Neural crest cell (in vitro differentiated cells): Measurements from ENCODE around the gene MAP7D3. TPM values are rescaled to one million over a fixed set of nuclear protein-coding genes. Genes with fewer than 3 reads are reported as not detected.

Experiments
- DNase-seq: peaks from one replicate; pipeline ENCODE4 v3.0.0; 2021; ENCODE audit warnings: low read depth, mixed read lengths, low spot score
- H3K27ac Mint-ChIP-seq: one replicate; pipeline ENCODE4 v1.8.0; 2021; ENCODE audit warnings: mild to moderate bottlenecking, mixed read lengths; ENCODE audit not compliant: unreplicated experiment
- H3K27me3 Mint-ChIP-seq: 2 replicates; pipeline ENCODE4 v1.8.0; 2021; ENCODE audit warnings: low read depth, mild to moderate bottlenecking, mixed read lengths
- H3K36me3 Mint-ChIP-seq: 2 replicates; pipeline ENCODE4 v1.8.0; 2021; ENCODE audit warnings: low read depth, mild to moderate bottlenecking, mixed read lengths
- H3K4me1 Mint-ChIP-seq: 2 replicates; pipeline ENCODE4 v1.8.0; 2021; ENCODE audit warnings: mixed read lengths
- H3K4me3 Mint-ChIP-seq: one replicate; pipeline ENCODE4 v1.8.0; 2021; ENCODE audit warnings: mild to moderate bottlenecking, mixed read lengths
- H3K9me3 Mint-ChIP-seq: 2 replicates; pipeline ENCODE4 v1.8.0; 2021; ENCODE audit warnings: mixed read lengths
- total RNA-seq: library from RNA; stranded (reverse); gene quantifications from 2 replicates; pipeline ENCODE4 v1.2.1, GENCODE V29; 2021
- TF ChIP-seq, protein P1 (sequence below): fragments of 200-600 bp; sonication (generic); conservative IDR thresholded peaks from 2 replicates; pipeline ENCODE4 v1.5.0; 2021; ENCODE audit warnings: antibody characterized with exemption, mild to moderate bottlenecking

MAP7D3 gene
- total RNA-seq, 1 donor from 2014 or later: 12.8 TPM

GRCh38 chrX:136275553-136275952 is 24.4 kb upstream of the MAP7D3 start:
- no peaks in the 10 kb centered on the region for H3K27me3 Mint-ChIP-seq

DNA sequence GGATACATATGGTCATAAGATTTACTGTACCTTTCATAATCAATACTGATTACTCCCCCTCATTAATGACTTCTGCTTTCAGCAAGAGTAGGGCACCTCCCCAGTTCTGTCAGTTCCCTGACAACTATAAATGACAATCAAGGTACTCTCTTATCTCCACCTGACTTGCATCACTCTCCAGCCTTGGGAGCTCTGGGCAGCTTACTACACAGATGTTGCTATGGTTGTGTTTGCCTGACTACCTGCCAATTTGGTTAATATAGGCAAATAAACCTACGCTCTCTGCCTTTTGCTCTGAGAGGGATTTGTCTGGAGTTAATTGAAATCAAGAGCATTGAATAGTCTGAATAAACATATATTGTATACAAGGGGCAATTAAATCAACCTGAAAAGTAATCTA is 22.8 kb upstream of the MAP7D3 start:
- TF ChIP-seq, protein P1, sequence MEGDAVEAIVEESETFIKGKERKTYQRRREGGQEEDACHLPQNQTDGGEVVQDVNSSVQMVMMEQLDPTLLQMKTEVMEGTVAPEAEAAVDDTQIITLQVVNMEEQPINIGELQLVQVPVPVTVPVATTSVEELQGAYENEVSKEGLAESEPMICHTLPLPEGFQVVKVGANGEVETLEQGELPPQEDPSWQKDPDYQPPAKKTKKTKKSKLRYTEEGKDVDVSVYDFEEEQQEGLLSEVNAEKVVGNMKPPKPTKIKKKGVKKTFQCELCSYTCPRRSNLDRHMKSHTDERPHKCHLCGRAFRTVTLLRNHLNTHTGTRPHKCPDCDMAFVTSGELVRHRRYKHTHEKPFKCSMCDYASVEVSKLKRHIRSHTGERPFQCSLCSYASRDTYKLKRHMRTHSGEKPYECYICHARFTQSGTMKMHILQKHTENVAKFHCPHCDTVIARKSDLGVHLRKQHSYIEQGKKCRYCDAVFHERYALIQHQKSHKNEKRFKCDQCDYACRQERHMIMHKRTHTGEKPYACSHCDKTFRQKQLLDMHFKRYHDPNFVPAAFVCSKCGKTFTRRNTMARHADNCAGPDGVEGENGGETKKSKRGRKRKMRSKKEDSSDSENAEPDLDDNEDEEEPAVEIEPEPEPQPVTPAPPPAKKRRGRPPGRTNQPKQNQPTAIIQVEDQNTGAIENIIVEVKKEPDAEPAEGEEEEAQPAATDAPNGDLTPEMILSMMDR: no peak
- Mint-ChIP-seq H3K27ac (no peak overlapping the region), H3K9me3 (peaks cover 4% of the 10 kb centered on the region), H3K36me3 (no peaks in the 10 kb centered on the region), H3K4me1 (no peaks in the 10 kb centered on the region), H3K27me3 (no peaks in the 10 kb centered on the region), H3K4me3 (no peak overlapping the region)
- no peak for DNase-seq

More at GRCh38 chrX:136275553-136275952, 24.4 kb upstream of the MAP7D3 start:
- no peak for DNase-seq
- TF ChIP-seq, protein P1: no peak
- Mint-ChIP-seq H3K4me3 (no peak overlapping the region), H3K4me1 (no peaks in the 10 kb centered on the region), H3K9me3 (peaks cover 6% of the 10 kb centered on the region), H3K36me3 (no peaks in the 10 kb centered on the region), H3K27ac (no peak overlapping the region)

DNA sequence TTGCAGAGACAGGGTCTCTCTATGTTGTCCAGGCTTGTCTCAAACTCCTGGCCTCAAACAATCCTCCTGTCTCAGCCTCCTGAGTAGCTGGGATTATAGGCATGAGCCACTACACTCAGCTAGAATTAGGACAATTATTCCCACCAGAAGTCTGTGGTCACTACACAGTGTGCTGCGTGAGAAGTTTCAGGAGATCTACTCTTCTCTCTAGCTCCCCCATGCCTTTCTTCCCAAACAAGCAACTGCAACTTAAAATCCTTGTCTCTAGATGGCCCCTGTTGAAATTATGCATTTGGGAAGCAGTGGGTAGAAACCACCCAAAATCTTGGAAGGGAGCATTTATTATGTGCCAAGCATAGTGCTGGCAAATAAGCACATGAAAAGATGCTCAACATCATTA is 21.1 kb upstream of the MAP7D3 start:
- no peak overlapping the region for H3K27ac Mint-ChIP-seq
- H3K9me3 Mint-ChIP-seq: peaks cover 4% of the 10 kb centered on the region
- H3K4me1 Mint-ChIP-seq: no peaks in the 10 kb centered on the region
- no peak for DNase-seq
- TF ChIP-seq, protein P1: no peak
- H3K36me3 Mint-ChIP-seq: no peaks in the 10 kb centered on the region
- no peak overlapping the region for H3K4me3 Mint-ChIP-seq
- H3K27me3 Mint-ChIP-seq: no peaks in the 10 kb centered on the region

GRCh38 chrX:136271300-136271699 is 20.1 kb upstream of the MAP7D3 start:
- H3K27me3 Mint-ChIP-seq: no peaks in the 10 kb centered on the region
- DNase-seq: no peak
- no peak overlapping the region for H3K4me3 Mint-ChIP-seq
- H3K27ac Mint-ChIP-seq: no peak overlapping the region
- TF ChIP-seq, protein P1: no peak
- no peaks in the 10 kb centered on the region for H3K36me3 Mint-ChIP-seq
- no peaks in the 10 kb centered on the region for H3K4me1 Mint-ChIP-seq
- H3K9me3 Mint-ChIP-seq: no peaks in the 10 kb centered on the region

DNA sequence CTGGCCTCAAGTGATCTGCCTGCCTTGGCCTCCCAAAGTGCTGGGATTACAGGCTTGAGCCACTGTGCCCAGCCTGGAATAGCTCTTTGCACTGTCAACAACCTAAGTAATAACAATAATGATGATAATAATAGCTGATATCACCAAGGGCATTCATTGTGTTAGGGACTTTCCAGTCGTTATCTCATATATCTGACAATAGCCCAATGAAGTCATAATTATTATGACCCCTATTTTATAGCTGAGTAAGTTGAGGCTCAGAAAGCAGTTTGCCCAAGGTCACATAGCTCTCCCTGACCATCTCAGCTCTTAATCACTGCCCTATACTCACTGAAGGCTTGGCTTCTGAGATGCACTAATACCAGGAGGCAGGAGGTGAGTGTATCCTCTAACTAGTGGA is 18.7 kb upstream of the MAP7D3 start:
- no peak overlapping the region for H3K27ac Mint-ChIP-seq
- DNase-seq: no peak
- no peaks in the 10 kb centered on the region for H3K9me3 Mint-ChIP-seq
- H3K4me1 Mint-ChIP-seq: no peaks in the 10 kb centered on the region
- no peak overlapping the region for H3K4me3 Mint-ChIP-seq
- no peaks in the 10 kb centered on the region for H3K27me3 Mint-ChIP-seq
- TF ChIP-seq, protein P1: no peak
- H3K36me3 Mint-ChIP-seq: no peaks in the 10 kb centered on the region
